Glomerular visceral epithelial cell (primary cell): ENCODE measurements around the gene MPPED2.

Experiments used
- DNase-seq: peaks from one replicate; pipeline ENCODE4 v3.0.0-alpha.2; 2016; ENCODE audit errors: extremely low spot score

MPPED2 gene

GRCh38 chr11:30364139-30364836, 221.9 kb downstream of the MPPED2 start:
- DNase-seq = no peak

GRCh38 chr11:30360741-30361140, 225.4 kb downstream of the MPPED2 start:
- DNase-seq = no peak
